Neural cell (in vitro differentiated cells): ENCODE data around the gene SERPINB6.

Experiments used
- CTCF ChIP-seq: fragments of 450-650 bp; IDR thresholded peaks from 2 replicates; pipeline ENCODE4 v1.5.1; 2014; ENCODE audit warnings: antibody characterized with exemption, mild to moderate bottlenecking, moderate library complexity; ENCODE audit not compliant: poor library complexity, severe bottlenecking
- EP300 ChIP-seq: fragments of 450-650 bp; conservative IDR thresholded peaks from 2 replicates; pipeline ENCODE4 v1.6.1; 2014; ENCODE audit warnings: antibody characterized with exemption, mild to moderate bottlenecking, moderate library complexity; ENCODE audit not compliant: poor library complexity, severe bottlenecking
- MXI1 ChIP-seq: fragments of 450-650 bp; conservative IDR thresholded peaks from 2 replicates; pipeline ENCODE4 v1.6.1; 2014; ENCODE audit warnings: antibody characterized with exemption, mild to moderate bottlenecking; ENCODE audit not compliant: poor library complexity, severe bottlenecking

DNA sequence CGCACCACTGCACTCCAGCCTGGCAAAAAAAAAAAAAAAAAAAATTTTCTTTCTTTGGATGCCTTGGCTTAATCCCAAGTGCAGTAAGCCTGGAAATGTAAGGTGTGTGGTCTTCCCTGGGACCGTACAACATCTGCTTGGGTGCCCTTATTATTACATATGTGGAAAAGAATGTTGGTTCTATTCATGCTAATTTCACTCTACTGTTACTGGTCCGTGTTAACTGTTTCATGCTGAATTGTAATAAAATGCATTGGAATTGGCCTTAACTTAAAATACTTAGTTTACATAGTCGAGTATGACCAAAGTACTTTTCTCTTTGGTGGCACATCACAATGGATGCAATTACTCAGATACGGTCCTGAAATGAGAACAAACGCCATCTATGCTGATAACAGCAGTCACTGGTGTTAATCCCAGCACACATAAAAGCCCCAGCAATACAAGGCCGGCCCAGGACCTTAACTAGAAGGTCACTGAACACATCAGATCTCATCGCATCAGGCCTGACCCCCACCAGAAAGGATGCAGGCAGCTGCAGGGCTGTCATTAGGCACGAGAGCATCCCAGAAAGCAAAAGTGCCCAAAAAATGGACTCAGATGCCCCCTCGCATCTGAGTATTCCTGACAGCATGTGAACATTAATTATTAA, 1.2 kb downstream of the SERPINB6 start:
- no peak for TF ChIP-seq EP300
- TF ChIP-seq CTCF = no peak
- TF ChIP-seq MXI1 = no peak
